Measurements from ENCODE around the gene CIITA.

DNA sequence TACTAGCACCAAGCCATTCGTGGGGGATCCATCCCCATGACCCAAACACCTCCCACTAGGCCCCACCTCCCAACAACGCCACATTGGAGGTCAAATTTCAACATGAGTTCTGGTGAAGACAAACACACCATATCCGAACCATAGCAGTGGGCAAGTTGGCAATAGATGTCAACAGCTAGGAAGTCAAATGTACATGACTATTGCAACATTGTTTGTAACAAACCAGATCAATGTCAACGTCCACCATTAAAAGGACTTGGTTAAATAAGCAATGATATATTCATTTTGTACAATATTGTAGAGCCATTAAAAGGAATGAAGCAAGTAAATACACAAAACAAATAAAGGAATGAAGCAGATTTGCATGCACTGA is 26.5 kb upstream of the CIITA start:
- TF ChIP-seq, protein P1, sequence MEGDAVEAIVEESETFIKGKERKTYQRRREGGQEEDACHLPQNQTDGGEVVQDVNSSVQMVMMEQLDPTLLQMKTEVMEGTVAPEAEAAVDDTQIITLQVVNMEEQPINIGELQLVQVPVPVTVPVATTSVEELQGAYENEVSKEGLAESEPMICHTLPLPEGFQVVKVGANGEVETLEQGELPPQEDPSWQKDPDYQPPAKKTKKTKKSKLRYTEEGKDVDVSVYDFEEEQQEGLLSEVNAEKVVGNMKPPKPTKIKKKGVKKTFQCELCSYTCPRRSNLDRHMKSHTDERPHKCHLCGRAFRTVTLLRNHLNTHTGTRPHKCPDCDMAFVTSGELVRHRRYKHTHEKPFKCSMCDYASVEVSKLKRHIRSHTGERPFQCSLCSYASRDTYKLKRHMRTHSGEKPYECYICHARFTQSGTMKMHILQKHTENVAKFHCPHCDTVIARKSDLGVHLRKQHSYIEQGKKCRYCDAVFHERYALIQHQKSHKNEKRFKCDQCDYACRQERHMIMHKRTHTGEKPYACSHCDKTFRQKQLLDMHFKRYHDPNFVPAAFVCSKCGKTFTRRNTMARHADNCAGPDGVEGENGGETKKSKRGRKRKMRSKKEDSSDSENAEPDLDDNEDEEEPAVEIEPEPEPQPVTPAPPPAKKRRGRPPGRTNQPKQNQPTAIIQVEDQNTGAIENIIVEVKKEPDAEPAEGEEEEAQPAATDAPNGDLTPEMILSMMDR (IDR thresholded peaks at IDR 0.05) = no peak
- TF ChIP-seq POLR2A (IDR thresholded peaks at IDR 0.05) = no peak

Measured in lower leg skin (tissue), 3 donors.